Measurements from ENCODE around the gene MDFIC2.
"Not testable (repeated sequence)": the region's sequence is repeated elsewhere in the genome, so short reads cannot be mapped to it uniquely, and the experiment has no call there.

Gene MDFIC2

GRCh38 chr3:70250492-70250891 is 61.9 kb downstream of the MDFIC2 start:
- DNase-seq, result no peak

GRCh38 chr3:70249509-70250160 is 62.8 kb downstream of the MDFIC2 start:
- DNase-seq, result no peak

- DNase-seq, result no peak
Observed at GRCh38 chr3:70248856-70249255, 63.6 kb downstream of the MDFIC2 start.

- DNase-seq, result no peak
Observed at GRCh38 chr3:70247955-70248354, 64.5 kb downstream of the MDFIC2 start.

GRCh38 chr3:70245746-70246525 is 66.5 kb downstream of the MDFIC2 start:
- no peak for DNase-seq

GRCh38 chr3:70244422-70244821 is 68.0 kb downstream of the MDFIC2 start:
- no peak for DNase-seq

- DNase-seq, result no peak
Observed at GRCh38 chr3:70242297-70242882, 70.0 kb downstream of the MDFIC2 start.

GRCh38 chr3:70233812-70234211 is 78.6 kb downstream of the MDFIC2 start:
- DNase-seq, result no peak

- DNase-seq, result no peak
Observed at GRCh38 chr3:70233112-70233511, 79.3 kb downstream of the MDFIC2 start.

- DNase-seq, result no peak
Observed at GRCh38 chr3:70231266-70231701, 81.2 kb downstream of the MDFIC2 start.

GRCh38 chr3:70227437-70227836 is 85.0 kb downstream of the MDFIC2 start:
- DNase-seq, result no peak

- no peak for DNase-seq
Observed at GRCh38 chr3:70225146-70225545, 87.3 kb downstream of the MDFIC2 start.

- no peak for DNase-seq
Observed at GRCh38 chr3:70224337-70224736, 88.1 kb downstream of the MDFIC2 start.

GRCh38 chr3:70218471-70218870 is 94.0 kb downstream of the MDFIC2 start:
- DNase-seq, result no peak

- DNase-seq, result not testable (repeated sequence)
Observed at GRCh38 chr3:70211274-70211673, 101.2 kb downstream of the MDFIC2 start.

GRCh38 chr3:70201975-70202374 is 110.5 kb downstream of the MDFIC2 start:
- no peak for DNase-seq

- DNase-seq, result no peak
Observed at GRCh38 chr3:70189884-70190473, 122.5 kb downstream of the MDFIC2 start.

- no peak for DNase-seq
Observed at GRCh38 chr3:70186221-70186620, 126.2 kb downstream of the MDFIC2 start.

- DNase-seq, result no peak
Observed at GRCh38 chr3:70185661-70186060, 126.8 kb downstream of the MDFIC2 start.

- no peak for DNase-seq
Observed at GRCh38 chr3:70183781-70184504, 128.5 kb downstream of the MDFIC2 start.

GRCh38 chr3:70182166-70182565 is 130.3 kb downstream of the MDFIC2 start:
- DNase-seq, result no peak

GRCh38 chr3:70180664-70181063 is 131.8 kb downstream of the MDFIC2 start:
- DNase-seq, result no peak

- no peak for DNase-seq
Observed at GRCh38 chr3:70179111-70179510, 133.3 kb downstream of the MDFIC2 start.

Data from activated CD4-positive, alpha-beta T cell treated with anti-CD3 and anti-CD28 coated beads for 1 hour (primary cell).